Right atrium auricular region (tissue), 2 donors: ENCODE measurements around the gene YAP1. TPM values are rescaled to one million over a fixed set of nuclear protein-coding genes. Genes with fewer than 3 reads are reported as not detected.

Experiments used
- DNase-seq: peaks from one replicate; pipeline ENCODE4 v3.0.0-alpha.2; 2019; ENCODE audit warnings: low spot score
- H3K27ac ChIP-seq, 2 donors: fragments of 200-600 bp; sonication (generic); 1 replicate in 1 of 2; 2 replicates in 1 of 2; pipeline ENCODE4 v1.5.1; 2016 to 2019
- H3K27me3 ChIP-seq, 2 donors: fragments of 200-600 bp; sonication (generic); one replicate each; pipeline versions ENCODE4 v1.5.1 to v1.6.0; 2017 to 2019
- H3K36me3 ChIP-seq: fragments of 200-600 bp; sonication (generic); one replicate; pipeline ENCODE4 v1.5.1; 2016
- H3K4me1 ChIP-seq, 2 donors: fragments of 200-600 bp; sonication (generic); one replicate each; pipeline versions ENCODE4 v1.5.1 to v1.6.0; 2017 to 2019
- H3K4me3 ChIP-seq, 2 donors: fragments of 200-600 bp; sonication (generic); 1 replicate in 1 of 2; 2 replicates in 1 of 2; pipeline ENCODE4 v1.5.1; 2017 to 2019; ENCODE audit warnings: mild to moderate bottlenecking in 1 of 2, moderate library complexity in 1 of 2
- H3K9me3 ChIP-seq, 2 donors: fragments of 200-600 bp; sonication (generic); one replicate each; pipeline ENCODE4 v1.5.1; 2019
- CTCF ChIP-seq, 2 donors: fragments of 200-600 bp; sonication (generic); IDR thresholded peaks; one replicate each; pipeline ENCODE4 v1.5.1; 2019; ENCODE audit warnings: antibody characterized with exemption in 2 of 2
- total RNA-seq, 2 donors: library from RNA; depleted of rRNA; stranded (reverse); fragments of >200 nt; gene quantifications; one replicate each; pipeline ENCODE4 v1.1.0, GENCODE V29; 2016

YAP1 gene
- total RNA-seq, 2 donors from 2014 or later = 85.0 to 135 TPM

GRCh38 chr11:102268083-102268984 is 158.1 kb downstream of the YAP1 start:
- Histone ChIP-seq H3K27me3 (no peaks in the 10 kb centered on the region), H3K36me3 (no peaks in the 10 kb centered on the region), H3K4me1 (peaks cover 0 to 11% of the 10 kb centered on the region in 2 donors), H3K4me3 (peak overlapping the region; percentile 30 to 54), H3K27ac (peak overlapping the region; percentile 49 to 59), H3K9me3 (no peaks in the 10 kb centered on the region)
- peak; percentile 53 to 84 for TF ChIP-seq CTCF (IDR thresholded peaks at IDR 0.05)
- DNase-seq = peak; percentile 65

GRCh38 chr11:102268985-102269470 is 158.8 kb downstream of the YAP1 start:
- TF ChIP-seq CTCF (IDR thresholded peaks at IDR 0.05) = peak in 1 of 2 donors; percentile 11
- Histone ChIP-seq H3K27ac (no peak overlapping the region), H3K4me1 (peaks cover 0 to 11% of the 10 kb centered on the region in 2 donors), H3K4me3 (peak overlapping the region; percentile 30 to 54), H3K27me3 (no peaks in the 10 kb centered on the region), H3K9me3 (no peaks in the 10 kb centered on the region), H3K36me3 (no peaks in the 10 kb centered on the region)
- DNase-seq = no peak

GRCh38 chr11:102269927-102270326 is 159.7 kb downstream of the YAP1 start:
- H3K36me3 ChIP-seq = no peaks in the 10 kb centered on the region
- no peaks in the 10 kb centered on the region for H3K9me3 ChIP-seq
- no peak overlapping the region for H3K4me3 ChIP-seq
- no peak overlapping the region for H3K27ac ChIP-seq
- H3K4me1 ChIP-seq = peaks cover 0 to 11% of the 10 kb centered on the region in 2 donors
- DNase-seq = no peak
- H3K27me3 ChIP-seq = no peaks in the 10 kb centered on the region
- no peak for TF ChIP-seq CTCF (IDR thresholded peaks at IDR 0.05)

GRCh38 chr11:102272047-102272824 is 162.0 kb downstream of the YAP1 start:
- no peak for DNase-seq

GRCh38 chr11:102274628-102275027 is 164.4 kb downstream of the YAP1 start:
- H3K4me3 ChIP-seq = no peak overlapping the region
- no peaks in the 10 kb centered on the region for H3K27me3 ChIP-seq
- TF ChIP-seq CTCF (IDR thresholded peaks at IDR 0.05) = no peak
- no peaks in the 10 kb centered on the region for H3K36me3 ChIP-seq
- no peak for DNase-seq
- peaks cover 0 to 3% of the 10 kb centered on the region in 2 donors for H3K4me1 ChIP-seq
- H3K9me3 ChIP-seq = no peaks in the 10 kb centered on the region
- no peak overlapping the region for H3K27ac ChIP-seq

More at GRCh38 chr11:102272047-102272824, 162.0 kb downstream of the YAP1 start:
- no peak for TF ChIP-seq CTCF (IDR thresholded peaks at IDR 0.05)
- Histone ChIP-seq H3K36me3 (no peaks in the 10 kb centered on the region), H3K4me3 (no peak overlapping the region), H3K9me3 (no peaks in the 10 kb centered on the region), H3K4me1 (peaks cover 0 to 11% of the 10 kb centered on the region in 2 donors), H3K27ac (no peak overlapping the region), H3K27me3 (no peaks in the 10 kb centered on the region)
